Type B pancreatic cell (in vitro differentiated cells): ENCODE measurements around the gene OR6C76. TPM values are rescaled to one million over a fixed set of nuclear protein-coding genes. Genes with fewer than 3 reads are reported as not detected.
A peak's percentile ranks its signal among the peaks of the same experiment; 100 is the strongest.

Source experiments
- DNase-seq: peaks from one replicate; pipeline ENCODE4 v3.0.0; 2021; ENCODE audit warnings: mixed read lengths; ENCODE audit not compliant: unreplicated experiment; ENCODE audit errors: extremely low spot score
- H3K27ac Mint-ChIP-seq: 2 replicates; pipeline ENCODE4 v1.8.0; 2021; ENCODE audit warnings: mild to moderate bottlenecking, mixed read lengths
- H3K27me3 Mint-ChIP-seq: 2 replicates; pipeline ENCODE4 v1.8.0; 2021; ENCODE audit warnings: mixed read lengths
- H3K36me3 Mint-ChIP-seq: 2 replicates; pipeline ENCODE4 v1.8.0; 2021; ENCODE audit warnings: mixed read lengths
- H3K4me1 Mint-ChIP-seq: one replicate; pipeline ENCODE4 v1.8.0; 2021; ENCODE audit warnings: mixed read lengths; ENCODE audit not compliant: unreplicated experiment
- H3K4me3 Mint-ChIP-seq: 2 replicates; pipeline ENCODE4 v1.8.0; 2021; ENCODE audit warnings: mild to moderate bottlenecking, mixed read lengths
- H3K9me3 Mint-ChIP-seq: 2 replicates; pipeline ENCODE4 v1.8.0; 2021; ENCODE audit warnings: mixed read lengths
- long read RNA-seq: library from polyadenylated mRNA; unstranded; transcript quantifications from one replicate; pipeline ENCODE4 v2.0.0, GENCODE V29; 2020
- total RNA-seq: library from RNA; stranded (reverse); gene quantifications from 2 replicates; pipeline ENCODE4 v1.2.1, GENCODE V29; 2021; ENCODE audit warnings: low replicate concordance
- TF ChIP-seq, protein P1 (sequence below): fragments of 200-600 bp; sonication (generic); conservative IDR thresholded peaks from 2 replicates; pipeline ENCODE4 v1.5.0; 2021; ENCODE audit warnings: antibody characterized with exemption, mild to moderate bottlenecking

The OR6C76 gene
- total RNA-seq: not detected in 2 replicates
- long read RNA-seq: 0 reads

DNA sequence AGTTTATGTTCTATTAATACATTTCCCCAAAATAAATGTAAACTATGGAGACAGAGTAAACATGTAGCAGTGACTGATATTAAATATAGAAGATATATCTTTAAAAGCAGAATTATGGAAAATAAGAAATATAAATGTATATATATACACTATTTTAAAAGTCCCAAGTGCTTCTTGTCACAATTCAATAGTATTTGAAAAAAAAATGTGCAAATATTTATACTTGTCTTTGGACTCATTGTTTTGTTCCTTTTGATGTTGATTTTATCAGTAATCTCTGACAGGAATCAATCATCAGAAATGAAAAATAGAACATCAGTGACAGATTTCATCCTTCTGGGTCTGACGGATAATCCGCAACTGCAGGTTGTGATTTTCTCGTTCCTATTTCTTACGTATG, at the start of gene OR6C76:
OR6C76 (plus strand) TSS at position 301 of the 400 bp plus-strand sequence; CDS start at position 301, 0 bp downstream.
- no peak for DNase-seq
- Mint-ChIP-seq H3K9me3 (no peaks in the 10 kb centered on the region), H3K27me3 (no peaks in the 10 kb centered on the region), H3K27ac (no peak within 1 kb of the TSS), H3K4me3 (no peak within 1 kb of the TSS), H3K36me3 (no peaks in the 10 kb centered on the region), H3K4me1 (no peaks in the 10 kb centered on the region)
- TF ChIP-seq, protein P1, sequence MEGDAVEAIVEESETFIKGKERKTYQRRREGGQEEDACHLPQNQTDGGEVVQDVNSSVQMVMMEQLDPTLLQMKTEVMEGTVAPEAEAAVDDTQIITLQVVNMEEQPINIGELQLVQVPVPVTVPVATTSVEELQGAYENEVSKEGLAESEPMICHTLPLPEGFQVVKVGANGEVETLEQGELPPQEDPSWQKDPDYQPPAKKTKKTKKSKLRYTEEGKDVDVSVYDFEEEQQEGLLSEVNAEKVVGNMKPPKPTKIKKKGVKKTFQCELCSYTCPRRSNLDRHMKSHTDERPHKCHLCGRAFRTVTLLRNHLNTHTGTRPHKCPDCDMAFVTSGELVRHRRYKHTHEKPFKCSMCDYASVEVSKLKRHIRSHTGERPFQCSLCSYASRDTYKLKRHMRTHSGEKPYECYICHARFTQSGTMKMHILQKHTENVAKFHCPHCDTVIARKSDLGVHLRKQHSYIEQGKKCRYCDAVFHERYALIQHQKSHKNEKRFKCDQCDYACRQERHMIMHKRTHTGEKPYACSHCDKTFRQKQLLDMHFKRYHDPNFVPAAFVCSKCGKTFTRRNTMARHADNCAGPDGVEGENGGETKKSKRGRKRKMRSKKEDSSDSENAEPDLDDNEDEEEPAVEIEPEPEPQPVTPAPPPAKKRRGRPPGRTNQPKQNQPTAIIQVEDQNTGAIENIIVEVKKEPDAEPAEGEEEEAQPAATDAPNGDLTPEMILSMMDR: no peak

DNA sequence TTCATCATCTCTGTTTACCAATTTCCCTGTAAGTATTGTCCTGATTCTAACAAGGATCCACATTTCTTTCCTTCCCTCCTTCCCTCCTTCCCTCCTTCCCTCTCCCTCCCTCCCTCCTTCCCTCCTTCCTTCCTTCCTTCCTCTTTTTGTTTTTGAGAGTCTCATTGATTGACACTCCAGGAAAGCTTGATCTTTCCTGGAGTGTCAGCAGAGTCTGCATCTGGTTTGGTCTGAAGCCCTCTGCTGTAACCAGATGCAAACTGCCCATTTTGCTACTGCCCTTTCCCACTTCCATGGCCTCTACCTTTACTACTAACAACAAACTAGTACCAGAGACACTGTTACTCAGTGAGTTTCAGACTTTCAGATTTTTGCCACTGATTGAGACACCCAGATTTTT, 40.2 kb upstream of the OR6C76 start:
- Mint-ChIP-seq H3K9me3 (no peaks in the 10 kb centered on the region), H3K4me3 (no peak overlapping the region), H3K4me1 (no peaks in the 10 kb centered on the region), H3K36me3 (no peaks in the 10 kb centered on the region), H3K27ac (peak overlapping the region; percentile 28), H3K27me3 (no peaks in the 10 kb centered on the region)
- TF ChIP-seq, protein P1: no peak
- no peak for DNase-seq

DNA sequence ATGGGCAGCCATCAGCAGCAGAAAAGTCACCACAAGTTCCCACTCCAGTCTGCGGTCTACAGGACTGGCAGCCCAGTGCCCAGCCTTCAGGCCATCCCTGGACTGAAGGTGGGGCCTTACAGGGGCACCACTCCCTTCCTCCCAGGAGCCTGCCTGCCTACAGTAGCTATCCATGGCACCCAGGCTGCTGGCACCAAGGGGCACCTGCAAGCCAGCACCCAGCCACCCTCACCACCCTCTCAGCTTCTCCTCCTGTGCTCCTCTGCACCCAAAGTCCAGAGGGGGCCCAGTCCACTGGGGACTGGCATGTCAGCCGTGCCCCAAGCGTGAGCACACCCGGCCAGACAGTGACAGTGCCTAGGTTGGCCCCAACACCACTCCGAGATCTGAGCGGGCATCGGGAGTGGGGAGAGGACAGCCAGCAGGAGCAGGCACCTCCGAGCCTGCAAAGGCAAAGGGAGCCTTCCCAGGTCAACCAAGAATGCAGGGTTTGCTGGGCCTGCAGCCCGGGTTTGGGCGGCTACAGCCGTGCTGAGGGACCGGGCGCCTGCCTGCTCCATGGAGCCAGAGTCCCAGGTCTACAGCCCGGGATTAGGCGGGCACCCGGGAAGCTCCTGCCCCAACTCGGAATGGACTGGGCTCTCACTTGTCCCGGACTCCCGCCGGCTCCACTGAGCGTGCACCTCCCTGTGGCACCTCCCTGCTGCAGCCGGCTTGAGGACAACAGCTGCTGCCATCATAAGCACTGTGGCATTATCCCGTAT, 33.8 kb upstream of the OR6C76 start:
- H3K9me3 Mint-ChIP-seq: no peaks in the 10 kb centered on the region
- DNase-seq: no peak
- H3K27ac Mint-ChIP-seq: no peak overlapping the region
- no peak overlapping the region for H3K4me3 Mint-ChIP-seq
- TF ChIP-seq, protein P1: no peak
- H3K4me1 Mint-ChIP-seq: no peaks in the 10 kb centered on the region
- H3K36me3 Mint-ChIP-seq: no peaks in the 10 kb centered on the region
- no peaks in the 10 kb centered on the region for H3K27me3 Mint-ChIP-seq

GRCh38 chr12:55396326-55396725, 29.7 kb upstream of the OR6C76 start:
- Mint-ChIP-seq H3K4me3 (no peak overlapping the region), H3K9me3 (no peaks in the 10 kb centered on the region), H3K27me3 (peaks cover 7% of the 10 kb centered on the region), H3K27ac (no peak overlapping the region), H3K36me3 (no peaks in the 10 kb centered on the region), H3K4me1 (no peaks in the 10 kb centered on the region)
- DNase-seq: no peak
- TF ChIP-seq, protein P1: no peak

- peaks cover 7% of the 10 kb centered on the region for H3K27me3 Mint-ChIP-seq
- H3K36me3 Mint-ChIP-seq: no peaks in the 10 kb centered on the region
- no peak within 1 kb of the TSS for H3K4me3 Mint-ChIP-seq
- H3K4me1 Mint-ChIP-seq: no peaks in the 10 kb centered on the region
- no peaks in the 10 kb centered on the region for H3K9me3 Mint-ChIP-seq
- H3K27ac Mint-ChIP-seq: no peak within 1 kb of the TSS
- DNase-seq: no peak
- TF ChIP-seq, protein P1: no peak
Measured at GRCh38 chr12:55400229-55400628, 25.8 kb upstream of the OR6C76 start, which contains the start of gene OR6C65. Gene OR6C65 (plus strand): TSS chr12:55400529. CDS start chr12:55400529, 0 bp downstream.
